Endothelial cell of umbilical vein (primary cell): Measurements from ENCODE around the gene ITGA2. TPM values are rescaled to one million over a fixed set of nuclear protein-coding genes. Genes with fewer than 3 reads are reported as not detected.

Source experiments
- BruUV-seq: library from RNA; stranded (reverse); fragments of 400-500 nt; replicated peaks from 2 replicates; lab custom pipeline; 2021; lab: Mats Ljungman, UMichigan
- CTCF ChIA-PET: fragments of 300-600, 350-600 bp; sonication (Branson Sonifier 250); formaldehyde crosslinking; loops from one replicate; lab custom pipeline; 2021; ENCODE audit warnings: antibody characterized with exemption, inconsistent platforms; lab: Charles Lee
- POLR2A ChIA-PET: fragments of 300-600, 350-600 bp; sonication (Branson Sonifier 250); formaldehyde crosslinking; loops from one replicate; lab custom pipeline; 2021; ENCODE audit warnings: antibody characterized with exemption, inconsistent platforms; lab: Charles Lee
- DNase-seq: peaks from one replicate; pipeline ENCODE4 v3.0.0-alpha.2; 2011; ENCODE audit warnings: low read depth, low spot score
- FAIRE-seq: peaks from 2 replicates; lab custom pipeline; 2011; peaks lifted over from hg19 to GRCh38; lab: Jason Lieb, UNC
- H2AFZ ChIP-seq: 2 replicates; pipeline ENCODE4 v1.6.0; 2012; ENCODE audit warnings: low read depth, low read length, control low read depth, inconsistent platforms
- H3K27ac ChIP-seq: 2 replicates; pipeline ENCODE4 v1.5.1; 2011; ENCODE audit warnings: low read depth, mild to moderate bottlenecking, control low read depth, low read length, moderate library complexity; ENCODE audit not compliant: insufficient read depth
- H3K27me3 ChIP-seq, 2 experiments: 2 replicates each; pipeline versions ENCODE4 v1.6.0 to v1.6.1; 2011; ENCODE audit warnings: low read length in 2 of 2, mixed read lengths in 1 of 2; ENCODE audit not compliant: control insufficient read depth in 2 of 2, insufficient read depth in 2 of 2
- H3K36me3 ChIP-seq, 2 experiments: 2 replicates in 1 of 2; 3 replicates in 1 of 2; pipeline ENCODE4 v1.5.1; 2011; ENCODE audit warnings: low read length in 2 of 2, mild to moderate bottlenecking in 1 of 2, moderate library complexity in 1 of 2; ENCODE audit not compliant: control insufficient read depth in 2 of 2, insufficient read depth in 2 of 2; ENCODE audit errors: extremely low read depth in 1 of 2
- H3K4me1 ChIP-seq: 3 replicates; pipeline ENCODE4 v1.5.1; 2011; ENCODE audit warnings: mild to moderate bottlenecking, low read length; ENCODE audit not compliant: control insufficient read depth, insufficient read depth; ENCODE audit errors: extremely low read depth
- H3K4me2 ChIP-seq: 2 replicates; pipeline ENCODE4 v1.6.1; 2011; ENCODE audit warnings: low read length, control low read depth, mixed read lengths; ENCODE audit not compliant: insufficient read depth
- H3K4me3 ChIP-seq, 3 experiments: fragments of 200-600 bp in 1 of 3; sonication (generic), shearing (Covaris generic) in 1 of 3; replicated peaks in 1 of 3; 2 replicates each; pipeline ENCODE4 v1.5.1; 2011 to 2016; ENCODE audit warnings: control low read depth in 3 of 3, low read length in 3 of 3, mild to moderate bottlenecking in 2 of 3, inconsistent platforms in 1 of 3, low read depth in 1 of 3, moderate library complexity in 1 of 3; ENCODE audit not compliant: insufficient read depth in 1 of 3
- H3K79me2 ChIP-seq: 2 replicates; pipeline ENCODE4 v1.6.0; 2012; ENCODE audit warnings: low read length, inconsistent platforms; ENCODE audit not compliant: control insufficient read depth, insufficient read depth
- H3K9ac ChIP-seq: replicated peaks from 2 replicates; pipeline ENCODE3; 2011; ENCODE audit warnings: low read length, control low read depth; ENCODE audit not compliant: insufficient read depth; ENCODE audit errors: extremely low read depth
- H3K9me1 ChIP-seq: replicated peaks from 3 replicates; pipeline ENCODE4 v1.6.0; 2011; ENCODE audit warnings: mild to moderate bottlenecking, low read length; ENCODE audit not compliant: control insufficient read depth, insufficient read depth; ENCODE audit errors: extremely low read depth
- H3K9me3 ChIP-seq: replicated peaks from 2 replicates; pipeline ENCODE4 v1.5.1; 2012; ENCODE audit warnings: low read length, inconsistent platforms; ENCODE audit not compliant: control insufficient read depth, insufficient read depth
- H4K20me1 ChIP-seq: replicated peaks from 2 replicates; pipeline ENCODE3; 2011; ENCODE audit warnings: mild to moderate bottlenecking, low read length; ENCODE audit not compliant: control insufficient read depth, insufficient read depth; ENCODE audit errors: extremely low read depth
- CTCF ChIP-seq, 2 donors: IDR thresholded peaks; 1 replicate in 1 of 2; 2 replicates in 1 of 2; pipeline ENCODE4 v1.5.1; 2011; ENCODE audit warnings: low read length in 2 of 2, mild to moderate bottlenecking in 2 of 2, moderate library complexity in 2 of 2, control low read depth in 1 of 2, inconsistent platforms in 1 of 2, low read depth in 1 of 2; ENCODE audit not compliant: insufficient read depth in 1 of 2; ENCODE audit errors: extremely low read depth in 1 of 2
- EZH2 ChIP-seq: IDR thresholded peaks from 2 replicates; pipeline ENCODE4 v1.6.1; 2012; ENCODE audit warnings: borderline replicate concordance, low read depth, mild to moderate bottlenecking, moderate library complexity, low read length, inconsistent platforms; ENCODE audit not compliant: severe bottlenecking
- FOS ChIP-seq: IDR thresholded peaks from 2 replicates; pipeline ENCODE4 v1.6.1; 2011; ENCODE audit warnings: mild to moderate bottlenecking, low read length, moderate library complexity, borderline replicate concordance; ENCODE audit not compliant: insufficient read depth
- GATA2 ChIP-seq: IDR thresholded peaks from 2 replicates; pipeline ENCODE4 v1.7.0; 2011; ENCODE audit warnings: low read depth, mild to moderate bottlenecking, moderate library complexity, mixed read lengths, low read length; ENCODE audit not compliant: insufficient read length, insufficient read depth
- JUN ChIP-seq: IDR thresholded peaks from 2 replicates; pipeline ENCODE4 v1.6.1; 2011; ENCODE audit warnings: borderline replicate concordance, low read depth; ENCODE audit not compliant: insufficient read length, insufficient read depth
- MAX ChIP-seq: IDR thresholded peaks from 2 replicates; pipeline ENCODE4 v1.6.1; 2011; ENCODE audit not compliant: insufficient read depth, insufficient read length
- MYC ChIP-seq: IDR thresholded peaks from one replicate; pipeline ENCODE4 v1.6.1; 2011; ENCODE audit warnings: mild to moderate bottlenecking, low read depth, low read length
- POLR2A ChIP-seq: IDR thresholded peaks from 2 replicates; pipeline ENCODE4 v1.6.1; 2012; ENCODE audit warnings: low read depth, mild to moderate bottlenecking, control low read depth, low read length
- POLR2AphosphoS5 ChIP-seq: IDR thresholded peaks from 2 replicates; pipeline ENCODE4 v1.6.1; 2012; ENCODE audit warnings: low read depth, mild to moderate bottlenecking, control low read depth, low read length, moderate library complexity; ENCODE audit not compliant: insufficient read depth
- dilution Hi-C: fragments of 300-500 bp; cut with MboI; formaldehyde crosslinking; loops from one replicate; pipeline ENCODE4 v1.15.0; 2019; ENCODE audit warnings: low sequenced_read_pairs; ENCODE audit not compliant: extremely low pct_ligation_motif_present
- intact Hi-C: fragments of 100-400 bp; cut with micrococcal nuclease; formaldehyde crosslinking; loops from one replicate; pipeline ENCODE4 v1.10.0; 2022
- polyA plus RNA-seq, 4 experiments: library from polyadenylated mRNA; depleted of rRNA in 3 of 4; stranded (reverse) in 3 of 4; unstranded in 1 of 4; fragments of >200 nt; gene quantifications; 2 replicates each; pipeline versions ENCODE4 v1.2.1 to v1.2.3, GENCODE V29; 2011 to 2012; ENCODE audit warnings: missing spikeins in 1 of 4
- total RNA-seq: library from RNA; stranded (reverse); gene quantifications from 2 replicates; pipeline ENCODE4 v1.2.3, GENCODE V29; 2021

The ITGA2 gene
- total and polyA plus RNA-seq, 2 donors (not counting 3 experiments of a cell fraction or from before 2014, with no cell fraction given), result 11.2 to 62.3 TPM

GRCh38 chr5:53100606-53101005 lies 111.5 kb downstream of the ITGA2 start:
- intact Hi-C loops (no loop called here), dilution Hi-C loops (no loop called here)
- Histone ChIP-seq H3K9ac (no peak overlapping the region), H3K36me3 (peaks cover 11 to 12% of the 10 kb centered on the region in 2 experiments), H3K9me3 (no peaks in the 10 kb centered on the region), H3K4me2 (no peak overlapping the region), H3K27ac (no peak overlapping the region), H4K20me1 (no peaks in the 10 kb centered on the region), H3K79me2 (no peaks in the 10 kb centered on the region), H3K4me3 (no peak overlapping the region), H3K27me3 (no peaks in the 10 kb centered on the region), H3K4me1 (no peaks in the 10 kb centered on the region), H2AFZ (no peak overlapping the region), H3K9me1 (no peaks in the 10 kb centered on the region)
- CTCF ChIA-PET, result interaction anchor here (2.5 to 7.5 kb wide), 2 partner anchors 152 to 156 kb away, joined by 11 to 148 read pairs; no protein-coding TSS in a partner anchor
- FAIRE-seq (no peak), DNase-seq (no peak)
- TF ChIP-seq MAX, result no peak
- no peak for TF ChIP-seq FOS
- no TSS peak for BruUV-seq
- POLR2A ChIA-PET, result no interaction called here

GRCh38 chr5:53105611-53106300 lies 116.6 kb downstream of the ITGA2 start:
- Histone ChIP-seq H3K4me3 (no peak overlapping the region), H3K27me3 (no peaks in the 10 kb centered on the region), H2AFZ (no peak overlapping the region), H3K27ac (no peak overlapping the region), H3K9me1 (no peaks in the 10 kb centered on the region), H4K20me1 (no peaks in the 10 kb centered on the region), H3K9ac (no peak overlapping the region), H3K4me2 (no peak overlapping the region), H3K9me3 (no peaks in the 10 kb centered on the region), H3K4me1 (peaks cover 16% of the 10 kb centered on the region), H3K79me2 (peaks cover 1% of the 10 kb centered on the region), H3K36me3 (peaks cover 2 to 3% of the 10 kb centered on the region in 2 experiments)
- FAIRE-seq, result no peak
- intact Hi-C loops (no loop called here), dilution Hi-C loops (no loop called here)
- ChIA-PET CTCF (interaction anchor here (1.5 to 2.0 kb wide), 2 partner anchors 10 to 158 kb away, joined by 3 to 8 read pairs; no protein-coding TSS in a partner anchor), POLR2A (no interaction called here)
- BruUV-seq, result no TSS peak
- no peak for DNase-seq
- no peak for TF ChIP-seq GATA2
- no peak for TF ChIP-seq MYC
- no peak for TF ChIP-seq EZH2
- TF ChIP-seq POLR2A, result no peak
- no peak for TF ChIP-seq MAX
- no peak for TF ChIP-seq FOS
- no peak for TF ChIP-seq CTCF (IDR thresholded peaks at IDR 0.05; ENCODE audit: extremely low read depth in 1 of 2, insufficient read depth in 1 of 2, low read depth in 1 of 2, low read length in 2 of 2)
- TF ChIP-seq JUN, result no peak
- no peak for TF ChIP-seq POLR2AphosphoS5
